Immature natural killer cell (primary cell): ENCODE results near the gene KCNV2. TPM values are rescaled to one million over a fixed set of nuclear protein-coding genes. Genes with fewer than 3 reads are reported as not detected.
"Not testable (repeated sequence)": the region's sequence is repeated elsewhere in the genome, so short reads cannot be mapped to it uniquely, and the experiment has no call there.

Source experiments
- DNase-seq, 3 donors: peaks; one replicate each; pipeline ENCODE4 v3.0.0; 2022; ENCODE audit warnings: mixed read lengths in 1 of 3
- H3K27ac Mint-ChIP-seq, 6 donors: one replicate each; pipeline ENCODE4 v1.8.0; 2020; ENCODE audit warnings: mixed read lengths in 6 of 6, mild to moderate bottlenecking in 5 of 6, inconsistent platforms in 4 of 6, moderate library complexity in 3 of 6
- H3K27me3 Mint-ChIP-seq, 3 donors: one replicate each; pipeline ENCODE4 v1.8.0; 2020 to 2021; ENCODE audit warnings: low read depth in 3 of 3, mild to moderate bottlenecking in 3 of 3, mixed read lengths in 3 of 3, moderate library complexity in 3 of 3, inconsistent platforms in 1 of 3
- H3K36me3 Mint-ChIP-seq, 3 donors: one replicate each; pipeline ENCODE4 v1.8.0; 2020; ENCODE audit warnings: mixed read lengths in 3 of 3, inconsistent platforms in 2 of 3, mild to moderate bottlenecking in 2 of 3
- H3K4me1 Mint-ChIP-seq, 2 donors: one replicate each; pipeline ENCODE4 v1.8.0; 2020; ENCODE audit warnings: inconsistent platforms in 2 of 2, mild to moderate bottlenecking in 2 of 2, mixed read lengths in 2 of 2, moderate library complexity in 1 of 2
- H3K4me3 Mint-ChIP-seq, 5 donors: one replicate each; pipeline ENCODE4 v1.8.0; 2020; ENCODE audit warnings: mild to moderate bottlenecking in 5 of 5, mixed read lengths in 5 of 5, inconsistent platforms in 3 of 5, moderate library complexity in 3 of 5
- H3K9me3 Mint-ChIP-seq, 6 donors: one replicate each; pipeline ENCODE4 v1.8.0; 2020; ENCODE audit warnings: mild to moderate bottlenecking in 6 of 6, mixed read lengths in 6 of 6, inconsistent platforms in 4 of 6, moderate library complexity in 3 of 6
- polyA plus RNA-seq, 3 donors: library from polyadenylated mRNA; unstranded; fragments of 300-500 nt; fragmentation: Illumina TruSeq; gene quantifications; one replicate each; pipeline ENCODE4 v1.2.3, GENCODE V29; 2021

KCNV2 gene
- polyA plus RNA-seq, 3 donors from 2014 or later = not detected

GRCh38 chr9:2700398-2700797, 16.9 kb upstream of the KCNV2 start:
- Mint-ChIP-seq H3K36me3 (peaks cover 0 to 7% (median 6%) of the 10 kb centered on the region in 3 donors), H3K27me3 (no peaks in the 10 kb centered on the region), H3K27ac (no peak overlapping the region), H3K9me3 (no peaks in the 10 kb centered on the region), H3K4me3 (no peak overlapping the region), H3K4me1 (no peaks in the 10 kb centered on the region)
- DNase-seq = no peak

- H3K4me1 Mint-ChIP-seq = no peaks in the 10 kb centered on the region
- no peak overlapping the region for H3K27ac Mint-ChIP-seq
- H3K27me3 Mint-ChIP-seq = no peaks in the 10 kb centered on the region
- no peak overlapping the region for H3K4me3 Mint-ChIP-seq
- H3K36me3 Mint-ChIP-seq = peaks cover 0 to 7% (median 6%) of the 10 kb centered on the region in 3 donors
- no peaks in the 10 kb centered on the region for H3K9me3 Mint-ChIP-seq
- DNase-seq = no peak
Observed at GRCh38 chr9:2700909-2701550, 16.3 kb upstream of the KCNV2 start.

- Mint-ChIP-seq H3K9me3 (no peaks in the 10 kb centered on the region), H3K36me3 (peaks cover 0 to 3% (median 0%) of the 10 kb centered on the region in 3 donors), H3K27me3 (no peaks in the 10 kb centered on the region), H3K4me3 (no peak overlapping the region), H3K27ac (no peak overlapping the region), H3K4me1 (no peaks in the 10 kb centered on the region)
- no peak for DNase-seq
Observed at GRCh38 chr9:2704504-2704903, 12.8 kb upstream of the KCNV2 start.

GRCh38 chr9:2707256-2707655, 10.1 kb upstream of the KCNV2 start:
- not testable (repeated sequence) for H3K4me3 Mint-ChIP-seq, H3K27me3 Mint-ChIP-seq, H3K27ac Mint-ChIP-seq, H3K9me3 Mint-ChIP-seq, DNase-seq, H3K4me1 Mint-ChIP-seq, H3K36me3 Mint-ChIP-seq

GRCh38 chr9:2709645-2710101, 7.6 kb upstream of the KCNV2 start:
- no peak overlapping the region for H3K27ac Mint-ChIP-seq
- no peak overlapping the region for H3K4me3 Mint-ChIP-seq
- no peaks in the 10 kb centered on the region for H3K4me1 Mint-ChIP-seq
- no peaks in the 10 kb centered on the region for H3K36me3 Mint-ChIP-seq
- no peak for DNase-seq
- H3K9me3 Mint-ChIP-seq = peaks cover 0 to 2% (median 0%) of the 10 kb centered on the region in 6 donors
- peaks cover 0 to 3% (median 0%) of the 10 kb centered on the region in 3 donors for H3K27me3 Mint-ChIP-seq

GRCh38 chr9:2711716-2712115, 5.6 kb upstream of the KCNV2 start:
- Mint-ChIP-seq H3K36me3 (no peaks in the 10 kb centered on the region), H3K9me3 (peaks cover 0 to 2% (median 0%) of the 10 kb centered on the region in 6 donors), H3K27me3 (peaks cover 0 to 3% (median 0%) of the 10 kb centered on the region in 3 donors), H3K4me3 (no peak overlapping the region), H3K4me1 (no peaks in the 10 kb centered on the region), H3K27ac (no peak overlapping the region)
- DNase-seq = no peak

GRCh38 chr9:2718001-2718697, 839 bp downstream of the KCNV2 start:
- Mint-ChIP-seq H3K4me3 (no peak overlapping the region), H3K27ac (no peak overlapping the region), H3K36me3 (peaks cover 0 to 11% (median 8%) of the 10 kb centered on the region in 3 donors)

GRCh38 chr9:2718698-2719033, 1.4 kb downstream of the KCNV2 start:
- no peak for DNase-seq
- H3K36me3 Mint-ChIP-seq = peaks cover 0 to 11% (median 8%) of the 10 kb centered on the region in 3 donors
- no peaks in the 10 kb centered on the region for H3K9me3 Mint-ChIP-seq
- H3K27me3 Mint-ChIP-seq = no peaks in the 10 kb centered on the region
- no peak overlapping the region for H3K27ac Mint-ChIP-seq
- H3K4me1 Mint-ChIP-seq = no peaks in the 10 kb centered on the region
- H3K4me3 Mint-ChIP-seq = no peak overlapping the region

More at GRCh38 chr9:2718001-2718697, 839 bp downstream of the KCNV2 start:
- Mint-ChIP-seq H3K4me1 (no peaks in the 10 kb centered on the region), H3K9me3 (no peaks in the 10 kb centered on the region), H3K27me3 (no peaks in the 10 kb centered on the region)
- DNase-seq = no peak

- H3K27me3 Mint-ChIP-seq = no peaks in the 10 kb centered on the region
- H3K4me3 Mint-ChIP-seq = no peak overlapping the region
- H3K4me1 Mint-ChIP-seq = no peaks in the 10 kb centered on the region
- no peaks in the 10 kb centered on the region for H3K9me3 Mint-ChIP-seq
- H3K27ac Mint-ChIP-seq = no peak overlapping the region
- DNase-seq = no peak
- H3K36me3 Mint-ChIP-seq = peaks cover 0 to 11% (median 8%) of the 10 kb centered on the region in 3 donors
Observed at GRCh38 chr9:2720179-2720654, 2.9 kb downstream of the KCNV2 start.

- Mint-ChIP-seq H3K9me3 (no peaks in the 10 kb centered on the region), H3K27me3 (no peaks in the 10 kb centered on the region), H3K36me3 (peaks cover 0 to 11% (median 4%) of the 10 kb centered on the region in 3 donors), H3K27ac (no peak overlapping the region), H3K4me3 (no peak overlapping the region), H3K4me1 (peaks cover 0 to under 1% of the 10 kb centered on the region in 2 donors)
- no peak for DNase-seq
Observed at GRCh38 chr9:2722715-2723114, 5.4 kb downstream of the KCNV2 start.

GRCh38 chr9:2723376-2724065, 6.2 kb downstream of the KCNV2 start:
- no peak for DNase-seq
- H3K9me3 Mint-ChIP-seq = no peaks in the 10 kb centered on the region
- peaks cover 0 to 11% (median 4%) of the 10 kb centered on the region in 3 donors for H3K36me3 Mint-ChIP-seq
- no peak overlapping the region for H3K4me3 Mint-ChIP-seq
- H3K27ac Mint-ChIP-seq = no peak overlapping the region
- H3K27me3 Mint-ChIP-seq = no peaks in the 10 kb centered on the region
- peaks cover 4 to 7% of the 10 kb centered on the region in 2 donors for H3K4me1 Mint-ChIP-seq

GRCh38 chr9:2725126-2725525, 7.8 kb downstream of the KCNV2 start:
- peaks cover 4 to 7% of the 10 kb centered on the region in 2 donors for H3K4me1 Mint-ChIP-seq
- H3K27me3 Mint-ChIP-seq = peaks cover 0 to 2% (median 0%) of the 10 kb centered on the region in 3 donors

GRCh38 chr9:2725898-2726649, 8.8 kb downstream of the KCNV2 start:
- peaks cover 4 to 7% of the 10 kb centered on the region in 2 donors for H3K4me1 Mint-ChIP-seq
- no peaks in the 10 kb centered on the region for H3K36me3 Mint-ChIP-seq
- H3K9me3 Mint-ChIP-seq = no peaks in the 10 kb centered on the region
- no peak overlapping the region for H3K4me3 Mint-ChIP-seq
- DNase-seq = no peak
- H3K27me3 Mint-ChIP-seq = peaks cover 0 to 2% (median 0%) of the 10 kb centered on the region in 3 donors
- H3K27ac Mint-ChIP-seq = no peak overlapping the region

More at GRCh38 chr9:2725126-2725525, 7.8 kb downstream of the KCNV2 start:
- no peak overlapping the region for H3K4me3 Mint-ChIP-seq
- H3K27ac Mint-ChIP-seq = no peak overlapping the region
- no peak for DNase-seq
- H3K9me3 Mint-ChIP-seq = no peaks in the 10 kb centered on the region
- peaks cover 0 to 2% (median 0%) of the 10 kb centered on the region in 3 donors for H3K36me3 Mint-ChIP-seq
